GM19193 (cell line): ENCODE results near the gene SUSD2.

Source experiments
- POLR2A ChIP-seq: IDR thresholded peaks from 4 replicates; pipeline ENCODE4 v1.6.1; 2011; ENCODE audit not compliant: insufficient read depth, insufficient read length; ENCODE audit errors: extremely low read depth

Gene SUSD2

GRCh38 chr22:24164940-24165339, 16.3 kb upstream of the SUSD2 start:
- no peak for TF ChIP-seq POLR2A

- TF ChIP-seq POLR2A = no peak
Observed at GRCh38 chr22:24165673-24166072, 15.6 kb upstream of the SUSD2 start.

DNA sequence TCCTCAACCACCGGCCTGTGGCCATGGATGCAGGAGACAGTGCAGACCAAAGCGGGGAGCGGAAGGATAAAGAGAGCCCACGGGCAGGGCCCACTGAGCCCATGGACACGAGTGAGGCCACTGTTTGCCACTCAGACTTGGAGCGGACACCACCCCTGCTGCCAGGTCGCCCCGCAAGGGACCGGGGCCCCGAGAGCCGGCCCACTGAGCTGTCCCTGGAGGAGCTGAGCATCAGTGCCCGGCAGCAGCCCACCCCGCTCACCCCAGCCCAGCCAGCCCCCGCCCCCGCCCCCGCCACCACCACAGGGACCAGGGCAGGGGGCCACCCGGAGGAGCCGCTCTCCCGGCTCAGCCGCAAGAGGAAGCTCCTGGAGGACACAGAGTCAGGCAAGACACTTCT, 14.5 kb upstream of the SUSD2 start:
- TF ChIP-seq POLR2A = no peak

DNA sequence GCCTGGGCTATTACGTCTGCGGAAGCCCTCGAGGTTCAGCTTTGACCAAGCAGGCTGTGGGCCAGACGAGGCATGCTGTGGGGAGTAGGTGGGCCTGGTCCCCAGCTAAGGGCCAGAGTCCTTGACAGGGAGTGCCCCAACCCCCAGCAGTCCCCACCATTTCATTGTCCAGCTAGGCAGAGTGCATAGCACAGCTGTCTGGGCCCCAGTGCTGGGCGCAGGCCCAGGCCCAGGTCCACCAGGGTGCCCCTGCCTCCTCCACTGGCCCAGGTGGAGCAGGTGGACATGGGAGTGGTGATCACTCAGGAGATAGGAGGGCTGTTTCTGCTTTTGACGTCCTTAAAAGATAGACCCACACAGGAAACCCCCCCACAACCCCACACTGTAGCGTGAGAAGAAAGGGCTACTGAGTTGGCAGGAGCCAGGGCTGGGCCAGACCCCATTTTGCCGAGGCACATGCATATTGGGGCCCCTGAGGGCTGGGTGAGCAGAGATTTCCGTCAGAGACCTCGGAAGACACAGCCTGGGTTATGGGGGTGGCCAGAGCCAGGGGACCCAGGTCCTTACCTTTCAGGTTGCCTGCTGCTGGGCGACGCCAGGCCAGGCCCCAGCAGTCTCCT, 11.7 kb upstream of the SUSD2 start:
- no peak for TF ChIP-seq POLR2A

- TF ChIP-seq POLR2A = no peak
Observed at GRCh38 chr22:24170188-24170587, 11.1 kb upstream of the SUSD2 start.

GRCh38 chr22:24170632-24171031, 10.7 kb upstream of the SUSD2 start:
- no peak for TF ChIP-seq POLR2A

- TF ChIP-seq POLR2A = no peak
Observed at GRCh38 chr22:24171822-24172221, 9.5 kb upstream of the SUSD2 start.

DNA sequence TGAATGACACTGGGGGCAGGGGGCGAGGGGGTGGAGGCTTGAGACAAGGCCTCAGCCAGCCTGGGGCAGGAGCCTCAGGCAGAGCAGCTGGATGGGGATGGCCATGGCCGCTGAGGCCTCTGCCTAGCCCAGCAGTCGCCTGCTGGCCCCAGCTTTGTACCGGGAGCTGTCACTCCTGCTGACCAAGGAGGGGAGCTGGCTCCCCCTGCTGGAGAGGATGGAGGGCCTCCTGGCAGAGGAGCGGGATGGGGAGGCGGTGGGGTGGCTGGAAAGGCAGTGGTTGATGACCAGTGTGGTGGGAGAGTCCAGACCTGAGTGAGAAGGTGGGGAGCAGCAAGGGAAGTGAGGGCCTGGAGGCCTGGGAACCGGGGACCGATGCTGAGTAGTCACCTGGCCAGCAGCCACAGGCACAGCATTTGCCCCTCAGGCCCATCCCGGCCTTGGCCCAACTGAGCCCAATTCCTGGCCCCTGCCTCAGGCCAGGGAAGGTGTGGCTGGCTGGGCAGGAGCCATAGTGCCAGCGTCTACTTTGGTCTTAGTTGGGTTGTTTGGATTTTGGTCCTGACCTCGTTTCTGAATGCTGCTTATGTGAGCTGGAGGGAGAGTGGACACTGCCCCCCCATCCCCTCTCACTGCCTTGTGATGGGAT, 6.0 kb upstream of the SUSD2 start:
- no peak for TF ChIP-seq POLR2A

GRCh38 chr22:24176040-24176439, 5.2 kb upstream of the SUSD2 start:
- TF ChIP-seq POLR2A = no peak

- TF ChIP-seq POLR2A = no peak
Observed at GRCh38 chr22:24176630-24177029, 4.7 kb upstream of the SUSD2 start.

GRCh38 chr22:24177045-24177444, 4.2 kb upstream of the SUSD2 start:
- no peak for TF ChIP-seq POLR2A

DNA sequence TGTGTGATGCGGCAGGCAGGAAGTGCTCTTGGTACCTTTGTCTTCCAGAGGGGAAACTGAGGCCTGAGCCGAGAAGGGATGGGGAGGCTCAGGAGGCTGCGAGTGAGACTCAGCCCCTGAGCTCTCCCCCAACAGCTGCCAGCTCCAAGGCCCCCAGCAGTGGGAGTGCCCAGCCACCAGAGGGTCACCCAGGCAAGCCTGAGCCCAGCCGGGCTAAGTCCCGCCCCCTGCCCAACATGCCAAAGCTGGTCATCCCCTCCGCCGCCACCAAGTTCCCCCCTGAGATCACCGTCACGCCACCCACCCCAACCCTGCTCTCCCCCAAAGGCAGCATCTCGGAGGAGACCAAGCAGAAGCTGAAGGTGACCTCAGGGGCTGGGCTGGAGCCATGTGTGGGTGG, 3.8 kb upstream of the SUSD2 start:
- TF ChIP-seq POLR2A = no peak

DNA sequence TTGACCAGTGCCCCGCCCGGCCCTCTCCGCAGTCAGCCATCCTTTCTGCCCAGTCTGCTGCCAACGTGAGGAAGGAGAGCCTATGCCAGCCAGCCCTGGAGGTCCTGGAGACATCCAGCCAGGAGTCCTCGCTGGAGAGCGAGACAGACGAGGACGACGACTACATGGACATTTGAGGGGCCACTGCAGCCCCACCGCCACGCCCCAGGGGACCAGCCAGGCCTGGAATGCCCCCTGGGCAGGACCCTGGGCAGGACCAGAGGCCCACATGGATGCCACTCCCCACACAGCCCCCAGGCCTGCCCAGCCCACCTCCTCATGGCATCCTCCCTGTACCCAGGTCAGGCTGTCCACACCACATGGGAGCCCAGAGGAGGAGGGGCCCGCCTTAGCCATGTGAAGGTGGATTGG, 3.3 kb upstream of the SUSD2 start:
- no peak for TF ChIP-seq POLR2A

GRCh38 chr22:24178502-24179440, 2.5 kb upstream of the SUSD2 start:
- TF ChIP-seq POLR2A = no peak

- TF ChIP-seq POLR2A = no peak
Observed at GRCh38 chr22:24179478-24180210, 1.6 kb upstream of the SUSD2 start.
